IPS-15b (cell line): ENCODE results near the gene SDC1.

Experiments used
- H3K27me3 ChIP-seq: one replicate; pipeline ENCODE4 v1.6.1; 2013; ENCODE audit warnings: low read length; ENCODE audit not compliant: control insufficient read depth, insufficient read depth
- H3K36me3 ChIP-seq: one replicate; pipeline ENCODE4 v1.6.1; 2013; ENCODE audit warnings: low read length; ENCODE audit not compliant: control insufficient read depth, insufficient read depth
- H3K4me1 ChIP-seq: one replicate; pipeline ENCODE4 v1.6.1; 2013; ENCODE audit warnings: mild to moderate bottlenecking, low read length; ENCODE audit not compliant: control insufficient read depth, insufficient read depth
- H3K4me3 ChIP-seq: one replicate; pipeline ENCODE4 v1.5.1; 2013; ENCODE audit warnings: low read depth, low read length
- H3K9ac ChIP-seq: one replicate; pipeline ENCODE4 v1.6.1; 2013; ENCODE audit warnings: low read depth, mild to moderate bottlenecking, low read length
- H3K9me3 ChIP-seq: one replicate; pipeline ENCODE4 v1.6.1; 2013; ENCODE audit warnings: mild to moderate bottlenecking, low read length; ENCODE audit not compliant: control insufficient read depth, insufficient read depth

Gene SDC1

DNA sequence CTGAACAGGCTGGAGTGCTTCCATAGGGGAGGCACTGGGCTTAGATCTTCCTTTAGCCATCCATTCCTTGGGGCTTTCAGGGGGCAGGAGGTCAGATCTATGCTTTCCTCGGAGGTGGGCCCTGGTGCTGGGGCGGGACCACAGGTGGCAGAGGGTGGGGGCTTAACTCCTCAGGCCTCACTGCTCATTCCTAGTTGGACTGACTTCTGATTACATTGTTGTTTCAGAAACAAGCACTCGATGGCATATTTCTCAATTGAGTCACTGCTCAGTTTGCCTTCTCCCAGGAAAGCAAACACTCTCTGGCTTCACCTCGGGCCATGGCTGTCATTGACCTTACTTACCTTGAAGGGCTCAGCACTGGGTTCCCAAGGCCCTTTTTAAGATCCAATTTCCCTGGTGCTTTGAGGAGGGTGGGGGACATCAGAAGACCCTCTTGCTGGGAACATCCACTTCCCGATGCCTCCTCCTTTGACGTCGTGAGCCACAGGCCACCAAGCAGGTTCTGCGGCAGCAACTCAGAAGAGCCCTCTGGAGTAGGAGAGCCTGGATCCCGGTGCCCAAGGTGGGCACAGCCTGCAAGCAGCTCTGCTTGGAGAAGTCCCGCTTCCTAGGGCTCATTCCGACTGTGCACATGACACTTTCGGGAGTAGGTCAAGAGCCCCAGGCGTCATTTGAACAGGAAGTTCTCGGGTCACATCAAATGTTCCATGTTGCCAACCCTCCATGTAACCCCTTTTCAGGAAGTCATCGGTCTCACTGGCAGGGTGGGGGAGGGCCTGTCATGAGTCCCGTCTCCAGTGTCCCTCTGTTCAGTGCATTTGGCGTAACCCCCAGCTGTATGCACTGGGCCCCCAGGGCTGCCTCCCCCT, 40.6 kb downstream of the SDC1 start:
- Histone ChIP-seq H3K27me3 (no peaks in the 10 kb centered on the region), H3K4me3 (no peak overlapping the region), H3K9ac (no peak overlapping the region), H3K4me1 (peaks cover 14% of the 10 kb centered on the region), H3K9me3 (no peaks in the 10 kb centered on the region), H3K36me3 (no peaks in the 10 kb centered on the region)

DNA sequence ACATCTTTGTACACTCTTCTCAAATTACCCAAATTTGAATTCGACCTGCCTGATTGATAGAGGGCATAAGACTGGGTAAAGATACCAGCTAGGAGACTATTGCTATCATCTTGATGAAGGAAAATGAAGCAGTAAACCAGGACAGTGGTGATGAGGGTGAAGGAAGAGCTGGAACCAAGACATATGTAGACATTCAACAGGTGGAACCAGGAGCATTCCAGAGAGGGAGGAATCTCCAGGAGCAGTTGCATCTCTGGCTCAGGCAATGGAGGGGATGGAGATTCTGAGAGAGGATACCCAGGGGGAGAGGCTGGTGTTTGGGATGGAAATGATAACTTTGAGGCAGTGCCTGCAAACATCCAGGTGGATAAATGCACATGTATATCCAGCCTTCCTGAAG, 41.6 kb downstream of the SDC1 start:
- Histone ChIP-seq H3K9me3 (no peaks in the 10 kb centered on the region), H3K27me3 (no peaks in the 10 kb centered on the region), H3K9ac (no peak overlapping the region), H3K4me1 (peaks cover 8% of the 10 kb centered on the region), H3K36me3 (no peaks in the 10 kb centered on the region), H3K4me3 (no peak overlapping the region)

DNA sequence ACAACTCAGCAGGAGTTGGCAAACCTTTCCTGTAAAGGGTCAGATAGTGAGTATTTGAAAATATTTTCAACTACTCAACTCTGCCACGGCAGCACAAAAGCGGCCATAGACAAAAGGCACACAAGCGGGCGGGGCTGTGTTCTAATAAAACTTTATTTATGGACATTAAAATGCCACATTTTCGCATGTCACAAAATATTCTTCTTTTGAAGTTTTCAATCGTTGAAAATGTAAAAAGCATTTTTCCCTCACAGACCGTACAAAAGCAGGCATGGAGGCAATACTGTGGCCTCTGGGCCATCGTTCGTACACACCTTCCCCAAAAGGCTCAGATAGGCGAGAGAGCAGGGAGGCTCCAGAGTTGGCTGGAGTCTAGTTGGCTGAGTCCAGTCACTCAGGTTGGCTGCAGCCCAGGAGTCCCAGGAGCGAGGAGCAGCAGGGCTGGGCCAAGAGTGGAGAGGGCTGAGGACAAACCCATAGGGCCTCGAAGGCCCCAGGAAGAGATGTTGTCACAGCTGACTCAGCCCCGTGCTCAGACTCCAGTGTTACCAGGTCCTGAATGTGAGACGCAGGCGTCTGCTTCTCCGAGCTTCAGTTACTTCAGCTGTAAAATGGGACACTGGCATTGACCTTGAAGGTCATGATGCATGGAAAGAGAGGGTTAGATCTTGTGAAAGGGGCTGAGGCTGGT, 42.5 kb downstream of the SDC1 start:
- Histone ChIP-seq H3K9me3 (no peaks in the 10 kb centered on the region), H3K9ac (no peak overlapping the region), H3K36me3 (no peaks in the 10 kb centered on the region), H3K4me1 (peaks cover 6% of the 10 kb centered on the region), H3K27me3 (no peaks in the 10 kb centered on the region), H3K4me3 (no peak overlapping the region)

DNA sequence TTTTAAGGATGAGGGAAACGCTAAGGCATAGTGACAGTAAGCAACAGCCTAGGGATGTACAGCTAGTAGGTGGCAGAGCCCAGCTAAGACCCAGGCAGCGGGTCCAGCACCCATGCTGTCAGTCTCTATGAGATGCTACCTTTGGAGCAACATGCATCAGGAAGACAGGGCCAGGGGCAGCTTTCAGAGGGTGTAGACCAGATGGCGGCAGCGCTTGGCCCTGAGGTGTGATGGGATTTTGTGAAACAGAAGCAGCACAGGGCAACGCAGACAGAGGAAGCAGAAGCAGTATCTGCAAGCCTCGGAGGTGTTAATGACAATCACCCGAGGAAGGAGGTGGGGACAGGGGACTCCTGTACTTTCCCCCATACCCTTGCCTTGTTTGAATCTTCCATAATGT, 43.2 kb downstream of the SDC1 start:
- no peak overlapping the region for H3K4me3 ChIP-seq
- no peak overlapping the region for H3K9ac ChIP-seq
- peaks cover 4% of the 10 kb centered on the region for H3K4me1 ChIP-seq
- no peaks in the 10 kb centered on the region for H3K36me3 ChIP-seq
- no peaks in the 10 kb centered on the region for H3K27me3 ChIP-seq
- H3K9me3 ChIP-seq = no peaks in the 10 kb centered on the region

DNA sequence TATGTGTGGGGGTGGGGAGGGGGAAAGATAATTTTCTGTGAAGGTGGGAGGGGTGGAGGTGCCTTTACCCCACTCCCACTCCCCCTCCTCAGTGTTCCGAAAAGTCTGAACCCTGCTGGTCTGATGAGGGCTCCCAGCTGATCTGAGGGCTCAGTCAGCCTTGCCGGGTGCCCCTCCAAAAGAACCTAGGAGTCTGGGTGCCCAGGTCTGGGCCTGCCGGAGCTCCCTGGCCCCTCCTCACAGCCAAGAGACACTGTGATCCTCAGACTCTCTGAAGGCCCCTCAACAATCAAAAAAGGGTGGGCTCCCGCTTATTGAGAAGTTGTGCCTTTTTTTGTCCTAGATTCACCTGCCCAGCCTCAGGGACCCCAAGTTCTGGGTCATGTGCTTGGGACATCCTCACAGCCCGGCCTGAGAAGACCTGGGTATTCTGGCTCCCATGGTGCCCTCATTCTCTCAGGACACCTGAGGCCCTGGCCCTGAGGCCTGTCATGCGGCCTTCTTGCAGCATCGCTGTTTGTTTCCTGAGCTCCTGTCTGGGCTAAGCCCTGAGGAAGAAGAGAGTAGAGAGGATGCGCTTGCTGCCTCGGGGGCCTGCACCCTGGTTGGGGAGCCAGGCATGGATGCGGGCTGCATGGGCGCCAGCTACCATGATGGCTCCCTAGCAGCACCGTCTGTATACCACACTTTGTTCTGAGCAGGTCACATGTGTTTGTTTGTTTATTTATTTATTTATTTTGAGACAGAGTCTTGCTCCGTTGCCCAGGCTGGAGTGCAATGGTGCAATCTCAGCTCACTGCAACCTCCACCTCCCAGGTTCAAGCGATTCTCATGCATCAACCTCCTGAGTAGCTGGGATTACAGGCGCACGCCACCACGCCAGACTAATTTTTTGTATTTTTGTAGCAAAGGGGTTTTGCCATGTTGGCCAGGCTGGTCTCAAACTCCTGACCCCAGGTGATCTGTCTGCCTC, 44.0 kb downstream of the SDC1 start:
- Histone ChIP-seq H3K36me3 (no peaks in the 10 kb centered on the region), H3K9ac (no peak overlapping the region), H3K4me3 (no peak overlapping the region), H3K27me3 (no peaks in the 10 kb centered on the region), H3K9me3 (no peaks in the 10 kb centered on the region), H3K4me1 (no peaks in the 10 kb centered on the region)

DNA sequence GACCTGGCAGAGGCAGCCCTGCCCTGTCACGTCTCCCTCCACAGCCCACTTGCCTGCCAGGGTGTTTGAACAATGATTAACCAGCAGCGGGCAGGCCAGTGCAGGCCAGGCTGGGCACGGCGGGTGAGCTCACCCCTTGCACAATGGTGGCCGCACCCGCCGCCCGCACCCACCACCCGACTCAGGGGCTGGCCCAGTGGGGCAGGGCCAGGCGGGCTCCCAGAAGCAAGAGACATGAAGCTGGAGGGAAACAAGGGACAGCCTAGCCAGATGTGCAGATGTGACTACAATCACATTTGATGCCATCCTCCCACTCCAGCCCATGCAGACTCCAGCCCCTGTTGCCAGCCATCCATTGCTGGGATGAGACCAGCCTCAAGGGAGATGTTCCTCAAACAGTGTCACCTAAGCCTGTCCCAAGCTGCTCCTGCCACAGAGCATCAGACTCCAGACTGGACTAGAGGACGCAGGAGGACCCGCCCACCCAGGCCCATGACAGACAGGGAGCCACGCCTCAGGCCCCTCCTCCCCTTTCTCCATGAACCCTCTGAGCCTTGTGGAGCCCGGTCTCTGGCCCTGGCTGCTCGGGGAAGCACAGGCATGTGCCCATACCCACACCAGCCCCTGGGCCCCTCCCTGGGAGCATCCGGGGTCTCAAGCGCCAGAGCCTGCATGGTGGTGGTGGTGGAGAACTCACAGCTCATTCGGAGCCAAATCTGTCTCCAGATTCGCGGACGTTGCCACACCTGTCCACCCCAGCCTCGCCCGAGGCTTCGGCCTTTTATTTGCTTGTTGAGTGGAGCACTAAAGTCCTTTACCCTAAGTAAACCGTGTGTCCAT, 45.0 kb downstream of the SDC1 start:
- Histone ChIP-seq H3K4me1 (no peaks in the 10 kb centered on the region), H3K36me3 (no peaks in the 10 kb centered on the region), H3K9me3 (no peaks in the 10 kb centered on the region), H3K4me3 (no peak overlapping the region), H3K27me3 (no peaks in the 10 kb centered on the region), H3K9ac (no peak overlapping the region)

DNA sequence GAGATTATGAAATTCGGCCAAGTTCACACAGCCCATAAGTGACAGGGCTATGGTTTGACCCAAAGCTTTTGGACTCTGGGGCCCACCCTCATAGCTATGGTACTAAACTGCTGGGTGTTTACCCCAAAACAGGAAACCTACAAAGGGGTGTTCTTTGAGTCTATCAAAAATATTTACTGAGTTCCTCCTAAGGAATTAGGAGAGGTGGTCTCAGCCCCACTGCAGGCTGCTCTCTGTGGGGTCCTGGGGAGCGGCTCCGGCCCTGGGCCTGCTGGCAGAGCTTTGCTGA, 45.5 kb downstream of the SDC1 start:
- H3K27me3 ChIP-seq = no peaks in the 10 kb centered on the region
- H3K9ac ChIP-seq = no peak overlapping the region
- no peaks in the 10 kb centered on the region for H3K4me1 ChIP-seq
- no peak overlapping the region for H3K4me3 ChIP-seq
- H3K36me3 ChIP-seq = no peaks in the 10 kb centered on the region
- H3K9me3 ChIP-seq = no peaks in the 10 kb centered on the region

DNA sequence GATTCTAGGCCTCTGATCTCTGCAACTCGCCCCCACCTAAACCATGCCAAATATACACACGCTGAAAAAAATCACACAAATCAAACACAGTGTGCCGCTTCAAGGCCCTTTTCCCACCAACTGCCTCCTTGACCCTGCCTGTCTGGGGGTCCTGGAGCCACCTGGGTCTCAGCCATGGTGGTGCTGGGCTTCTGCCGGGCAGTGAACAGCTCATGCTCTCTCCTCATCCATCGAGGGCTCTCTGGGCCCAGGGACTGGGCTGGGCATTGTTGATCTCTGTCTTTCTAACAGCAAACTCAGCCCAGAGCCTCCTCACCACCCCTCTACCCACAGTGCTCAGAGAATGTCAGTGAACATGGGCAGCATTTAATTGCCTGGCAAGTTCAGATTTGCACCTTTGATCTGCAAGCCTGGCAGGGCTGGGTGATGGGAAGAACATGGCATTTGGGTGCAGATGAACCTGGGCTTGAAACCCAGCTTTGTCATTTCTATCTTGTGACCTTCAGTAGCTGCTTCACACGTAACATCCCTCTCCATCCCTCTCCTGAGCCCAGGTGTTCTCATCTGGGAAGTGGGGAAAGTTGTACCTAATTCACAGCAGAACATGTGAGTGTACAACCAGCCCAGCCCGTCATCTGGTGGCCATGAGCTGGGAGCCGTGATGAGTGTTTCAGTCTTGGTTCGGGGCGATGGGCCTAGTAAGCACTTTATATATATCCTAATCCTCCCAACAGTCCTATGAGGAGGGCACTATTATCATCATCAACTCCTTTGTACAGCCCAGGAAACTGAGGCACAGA, 46.1 kb downstream of the SDC1 start:
- no peak overlapping the region for H3K4me3 ChIP-seq
- no peak overlapping the region for H3K9ac ChIP-seq
- no peaks in the 10 kb centered on the region for H3K9me3 ChIP-seq
- no peaks in the 10 kb centered on the region for H3K4me1 ChIP-seq
- H3K36me3 ChIP-seq = no peaks in the 10 kb centered on the region
- no peaks in the 10 kb centered on the region for H3K27me3 ChIP-seq

DNA sequence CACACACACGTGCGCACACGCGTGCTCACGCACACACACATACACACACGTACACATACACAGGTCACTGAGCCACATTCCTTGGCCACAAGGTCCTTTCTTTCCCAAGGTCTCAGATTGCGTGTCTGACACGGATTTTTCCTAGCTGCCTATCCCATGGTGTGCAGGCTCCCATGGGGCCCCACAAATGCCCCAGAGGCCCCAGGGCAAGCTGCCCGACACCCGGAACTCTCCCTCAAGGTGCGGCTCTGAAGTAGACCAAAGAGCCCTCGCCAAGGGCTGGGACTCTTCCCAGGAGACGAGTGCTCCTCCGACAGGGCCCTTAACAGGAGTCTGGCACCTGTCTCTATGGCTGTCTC, 46.7 kb downstream of the SDC1 start:
- Histone ChIP-seq H3K36me3 (no peaks in the 10 kb centered on the region), H3K9ac (no peak overlapping the region), H3K4me1 (no peaks in the 10 kb centered on the region), H3K4me3 (no peak overlapping the region), H3K9me3 (no peaks in the 10 kb centered on the region), H3K27me3 (no peaks in the 10 kb centered on the region)

DNA sequence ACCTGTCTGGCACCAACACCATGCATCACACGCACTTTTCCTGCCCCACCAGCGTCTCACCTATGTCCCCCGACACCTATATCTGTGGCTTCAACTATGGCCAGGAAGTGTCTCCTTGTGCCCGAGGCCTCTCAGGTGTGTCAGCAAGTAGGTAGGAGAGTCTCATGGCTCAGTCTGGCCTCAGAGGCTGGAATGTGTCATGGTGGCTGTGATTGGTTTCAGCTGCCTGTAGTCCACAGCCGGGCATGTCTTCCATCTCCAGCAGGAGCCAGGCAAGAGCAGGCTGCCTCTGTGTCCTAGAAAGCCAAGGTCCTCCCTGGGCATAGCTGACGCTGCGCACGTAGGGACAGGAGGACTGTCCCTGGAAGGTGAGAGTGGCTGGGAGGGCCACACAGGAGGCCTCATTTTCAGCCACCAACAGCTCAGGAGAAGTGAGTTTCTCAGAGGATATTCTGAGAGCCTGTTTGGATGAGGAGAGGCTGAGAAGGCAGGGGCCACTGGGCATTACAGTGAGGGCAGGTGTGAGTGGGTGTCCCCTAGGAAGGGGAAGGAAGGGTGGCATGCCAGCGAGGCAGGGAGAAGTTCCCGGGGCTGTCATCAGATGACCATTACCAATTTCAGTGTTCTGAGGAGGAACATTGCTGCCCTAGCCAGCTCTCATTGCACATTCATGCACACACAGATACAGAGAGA, 47.2 kb downstream of the SDC1 start:
- H3K36me3 ChIP-seq = no peaks in the 10 kb centered on the region
- no peak overlapping the region for H3K9ac ChIP-seq
- H3K4me3 ChIP-seq = no peak overlapping the region
- H3K9me3 ChIP-seq = no peaks in the 10 kb centered on the region
- H3K4me1 ChIP-seq = no peaks in the 10 kb centered on the region
- no peaks in the 10 kb centered on the region for H3K27me3 ChIP-seq
